Osteocyte (in vitro differentiated cells): ENCODE results near the gene OR1J2. TPM values are rescaled to one million over a fixed set of nuclear protein-coding genes. Genes with fewer than 3 reads are reported as not detected.
A peak's percentile ranks its signal among the peaks of the same experiment; 100 is the strongest.

ENCODE experiments used
- DNase-seq: peaks from one replicate; pipeline ENCODE4 v3.0.0; 2021; ENCODE audit warnings: mixed read lengths; ENCODE audit not compliant: unreplicated experiment; ENCODE audit errors: extremely low spot score
- H3K27ac Mint-ChIP-seq: one replicate; pipeline ENCODE4 v1.8.0; 2021; ENCODE audit warnings: mild to moderate bottlenecking, mixed read lengths; ENCODE audit not compliant: unreplicated experiment
- H3K27me3 Mint-ChIP-seq: one replicate; pipeline ENCODE4 v1.8.0; 2021; ENCODE audit warnings: mixed read lengths; ENCODE audit not compliant: unreplicated experiment
- H3K36me3 Mint-ChIP-seq: one replicate; pipeline ENCODE4 v1.8.0; 2021; ENCODE audit warnings: mixed read lengths; ENCODE audit not compliant: unreplicated experiment
- H3K4me1 Mint-ChIP-seq: one replicate; pipeline ENCODE4 v1.8.0; 2021; ENCODE audit warnings: mixed read lengths; ENCODE audit not compliant: unreplicated experiment
- H3K4me3 Mint-ChIP-seq: one replicate; pipeline ENCODE4 v1.8.0; 2021; ENCODE audit warnings: mild to moderate bottlenecking, moderate library complexity, mixed read lengths; ENCODE audit not compliant: unreplicated experiment
- H3K9me3 Mint-ChIP-seq: one replicate; pipeline ENCODE4 v1.8.0; 2021; ENCODE audit warnings: mixed read lengths; ENCODE audit not compliant: unreplicated experiment
- total RNA-seq: library from RNA; stranded (reverse); gene quantifications from 2 replicates; pipeline ENCODE4 v1.2.1, GENCODE V29; 2021
- TF ChIP-seq, protein P1 (sequence below): fragments of 200-600 bp; sonication (generic); IDR thresholded peaks from 2 replicates; pipeline ENCODE4 v1.5.0; 2021; ENCODE audit warnings: antibody characterized with exemption, mild to moderate bottlenecking, moderate library complexity

Gene OR1J2
- total RNA-seq, 1 donor from 2014 or later: not detected

DNA sequence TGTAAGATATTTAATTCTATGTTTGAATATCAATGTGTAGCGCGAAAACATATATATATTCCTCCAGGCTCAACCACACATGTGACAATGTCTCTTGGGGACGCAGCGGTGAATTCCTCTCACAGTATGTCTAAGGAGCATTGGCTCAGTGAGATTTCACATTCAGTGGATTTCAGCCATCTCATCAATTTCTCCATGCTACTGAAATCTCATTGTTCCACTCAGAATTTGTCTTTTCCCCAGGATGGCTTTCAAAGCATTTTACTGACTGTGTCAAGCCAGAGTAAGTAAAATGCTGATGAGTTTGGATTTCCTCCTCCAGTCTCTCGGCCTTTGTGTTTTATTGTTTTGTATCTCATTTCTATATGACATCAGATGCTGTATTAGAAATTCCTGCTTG is 31.5 kb upstream of the OR1J2 start:
- DNase-seq: no peak
- Mint-ChIP-seq H3K9me3 (no peaks in the 10 kb centered on the region), H3K4me3 (no peak overlapping the region), H3K27me3 (peaks cover 74% of the 10 kb centered on the region), H3K27ac (no peak overlapping the region), H3K4me1 (no peaks in the 10 kb centered on the region), H3K36me3 (no peaks in the 10 kb centered on the region)
- TF ChIP-seq, protein P1, sequence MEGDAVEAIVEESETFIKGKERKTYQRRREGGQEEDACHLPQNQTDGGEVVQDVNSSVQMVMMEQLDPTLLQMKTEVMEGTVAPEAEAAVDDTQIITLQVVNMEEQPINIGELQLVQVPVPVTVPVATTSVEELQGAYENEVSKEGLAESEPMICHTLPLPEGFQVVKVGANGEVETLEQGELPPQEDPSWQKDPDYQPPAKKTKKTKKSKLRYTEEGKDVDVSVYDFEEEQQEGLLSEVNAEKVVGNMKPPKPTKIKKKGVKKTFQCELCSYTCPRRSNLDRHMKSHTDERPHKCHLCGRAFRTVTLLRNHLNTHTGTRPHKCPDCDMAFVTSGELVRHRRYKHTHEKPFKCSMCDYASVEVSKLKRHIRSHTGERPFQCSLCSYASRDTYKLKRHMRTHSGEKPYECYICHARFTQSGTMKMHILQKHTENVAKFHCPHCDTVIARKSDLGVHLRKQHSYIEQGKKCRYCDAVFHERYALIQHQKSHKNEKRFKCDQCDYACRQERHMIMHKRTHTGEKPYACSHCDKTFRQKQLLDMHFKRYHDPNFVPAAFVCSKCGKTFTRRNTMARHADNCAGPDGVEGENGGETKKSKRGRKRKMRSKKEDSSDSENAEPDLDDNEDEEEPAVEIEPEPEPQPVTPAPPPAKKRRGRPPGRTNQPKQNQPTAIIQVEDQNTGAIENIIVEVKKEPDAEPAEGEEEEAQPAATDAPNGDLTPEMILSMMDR: no peak

DNA sequence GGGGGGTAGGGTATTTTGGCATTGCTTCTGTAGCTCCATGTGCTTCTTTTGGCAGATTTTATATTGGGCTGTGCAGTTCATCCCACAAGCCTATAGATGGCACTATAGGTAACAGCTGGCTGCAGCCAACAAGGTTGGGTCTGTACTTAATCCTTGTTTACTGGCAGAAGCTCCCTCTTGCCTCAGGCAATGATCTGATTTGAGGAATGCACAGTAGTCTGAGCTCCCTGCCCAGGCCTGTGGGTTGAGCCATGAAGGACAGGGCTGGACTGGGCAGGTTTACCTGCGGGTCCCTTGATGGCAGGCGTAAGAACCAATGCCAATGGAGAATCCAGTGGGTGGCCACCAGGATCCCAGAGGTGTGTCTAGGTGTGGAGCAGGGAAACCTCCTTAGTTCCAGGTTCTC is 11.7 kb upstream of the OR1J2 start:
- H3K9me3 Mint-ChIP-seq: no peaks in the 10 kb centered on the region
- H3K27me3 Mint-ChIP-seq: peaks cover 37% of the 10 kb centered on the region
- no peak overlapping the region for H3K27ac Mint-ChIP-seq
- H3K36me3 Mint-ChIP-seq: no peaks in the 10 kb centered on the region
- no peak overlapping the region for H3K4me3 Mint-ChIP-seq
- TF ChIP-seq, protein P1: peak; percentile 63
- no peak for DNase-seq
- H3K4me1 Mint-ChIP-seq: no peaks in the 10 kb centered on the region

DNA sequence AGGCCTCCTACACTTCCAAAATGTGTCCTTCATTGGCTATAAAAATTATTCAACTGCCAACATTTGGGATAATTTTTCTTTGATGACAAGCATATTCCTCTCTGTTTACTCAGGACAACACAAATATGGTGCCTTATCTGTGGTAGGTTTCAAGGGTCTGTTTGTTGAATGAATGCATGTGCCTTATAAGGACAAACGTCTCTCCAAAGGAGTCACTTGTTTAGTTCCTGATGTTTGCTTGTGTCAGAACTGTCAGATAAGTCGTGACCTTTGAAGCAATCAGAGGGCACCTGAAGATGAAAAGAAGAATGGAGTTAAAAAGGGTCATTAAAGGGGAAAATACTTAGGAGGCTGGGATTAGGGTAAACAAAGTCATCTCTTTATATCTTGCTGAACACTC is 3.6 kb upstream of the OR1J2 start:
- no peaks in the 10 kb centered on the region for H3K36me3 Mint-ChIP-seq
- TF ChIP-seq, protein P1: no peak
- H3K4me1 Mint-ChIP-seq: no peaks in the 10 kb centered on the region
- no peak overlapping the region for H3K27ac Mint-ChIP-seq
- DNase-seq: no peak
- H3K27me3 Mint-ChIP-seq: peaks cover 47% of the 10 kb centered on the region
- no peak overlapping the region for H3K4me3 Mint-ChIP-seq
- no peaks in the 10 kb centered on the region for H3K9me3 Mint-ChIP-seq

DNA sequence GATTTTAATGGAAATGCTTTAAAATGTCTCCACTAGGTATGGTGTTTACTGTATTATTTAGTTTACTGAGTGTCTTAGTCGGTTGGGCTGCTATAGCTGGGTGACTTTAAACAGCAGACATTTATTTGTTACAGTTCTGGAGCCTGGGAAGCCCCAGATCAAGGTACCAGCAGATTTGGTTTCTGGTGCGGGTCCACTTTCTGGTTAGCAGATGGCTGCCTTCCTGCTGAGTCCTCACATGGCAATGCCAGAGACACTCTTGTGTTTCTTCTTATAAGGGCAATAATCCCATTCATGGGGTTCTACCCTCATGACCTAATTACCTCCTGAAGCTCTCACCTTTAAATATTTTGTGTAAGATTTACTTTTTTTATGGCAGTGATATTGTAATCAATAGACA is 7.6 kb downstream of the OR1J2 start:
- H3K4me1 Mint-ChIP-seq: no peaks in the 10 kb centered on the region
- TF ChIP-seq, protein P1: no peak
- H3K27me3 Mint-ChIP-seq: peaks cover 17% of the 10 kb centered on the region
- H3K4me3 Mint-ChIP-seq: no peak overlapping the region
- no peaks in the 10 kb centered on the region for H3K36me3 Mint-ChIP-seq
- no peaks in the 10 kb centered on the region for H3K9me3 Mint-ChIP-seq
- DNase-seq: no peak
- H3K27ac Mint-ChIP-seq: no peak overlapping the region

DNA sequence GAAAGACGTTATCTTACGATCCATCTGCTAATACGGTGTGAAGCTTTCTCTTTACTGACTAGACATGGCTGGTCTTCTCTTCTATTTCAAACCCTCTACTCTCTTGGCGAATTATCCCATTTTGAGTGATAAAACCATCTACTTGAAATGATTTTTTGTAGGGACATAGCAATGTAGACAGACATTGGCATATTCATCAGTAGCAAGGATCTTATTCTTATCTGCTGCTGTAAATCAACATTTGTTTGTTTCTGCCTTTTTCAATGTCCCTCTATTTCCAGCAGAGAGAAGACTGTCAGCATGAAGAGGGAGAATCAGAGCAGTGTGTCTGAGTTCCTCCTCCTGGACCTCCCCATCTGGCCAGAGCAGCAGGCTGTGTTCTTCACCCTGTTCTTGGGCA is 8.2 kb downstream of the OR1J2 start, which contains the start of gene OR1J4:
Gene OR1J4 (plus strand): TSS at position 301 of the 400 bp plus-strand sequence. CDS start 0 bp downstream, at position 301.
- Mint-ChIP-seq H3K27me3 (peaks cover 13% of the 10 kb centered on the region), H3K36me3 (no peaks in the 10 kb centered on the region), H3K4me1 (no peaks in the 10 kb centered on the region), H3K27ac (no peak within 1 kb of the TSS), H3K4me3 (no peak within 1 kb of the TSS), H3K9me3 (no peaks in the 10 kb centered on the region)
- TF ChIP-seq, protein P1: no peak
- DNase-seq: no peak
